HG03571 (cell line): ENCODE results near the gene ATPAF2.

Experiments
- ATAC-seq: cut with Tn5 transposase; IDR thresholded peaks from one replicate; pipeline ENCODE4 v1.9.1; 2021; ENCODE audit not compliant: unreplicated experiment

ATPAF2 gene

DNA sequence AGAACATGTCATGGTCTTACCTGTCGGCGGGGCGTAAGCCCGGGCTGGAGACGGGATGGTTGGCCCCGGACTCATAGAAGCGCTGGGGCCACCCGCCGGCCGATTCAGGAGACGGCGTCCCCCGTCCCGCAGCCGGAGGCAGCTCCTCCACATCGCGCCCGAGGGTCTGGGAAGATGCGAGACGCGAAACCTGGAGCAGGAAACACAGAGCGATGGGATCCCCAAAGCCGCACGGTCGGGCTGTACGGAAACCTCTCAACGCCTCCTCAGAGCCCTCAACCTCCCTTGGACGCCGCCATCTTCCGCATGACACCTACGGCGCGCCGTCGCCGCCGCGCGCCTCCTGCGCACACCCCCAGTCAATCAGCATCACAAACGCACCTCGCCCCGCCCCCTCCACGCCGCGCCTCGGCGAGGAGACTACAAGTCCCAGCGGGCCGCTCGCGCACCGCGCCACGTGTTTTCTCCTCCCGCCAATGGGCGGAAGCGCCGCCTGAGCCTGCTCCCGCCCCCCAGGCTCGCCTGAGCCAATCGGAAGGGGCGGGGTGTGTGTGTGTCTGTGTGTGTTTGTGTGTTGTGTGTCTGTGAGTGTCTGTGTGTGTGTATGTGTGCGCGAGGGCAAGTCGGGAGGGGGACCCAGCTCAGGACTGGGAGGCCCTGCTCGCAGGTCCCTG lies at the start of gene ATPAF2, which contains the start of gene GID4:
TSS of gene ATPAF2 (minus strand) at position 308 of the 674 bp plus-strand sequence. CDS start at position 153, 155 bp downstream.
TSS of gene GID4 (plus strand) at position 548 of the 674 bp plus-strand sequence. CDS start at position 605, 57 bp downstream.
- ATAC-seq = peak; percentile 73

DNA sequence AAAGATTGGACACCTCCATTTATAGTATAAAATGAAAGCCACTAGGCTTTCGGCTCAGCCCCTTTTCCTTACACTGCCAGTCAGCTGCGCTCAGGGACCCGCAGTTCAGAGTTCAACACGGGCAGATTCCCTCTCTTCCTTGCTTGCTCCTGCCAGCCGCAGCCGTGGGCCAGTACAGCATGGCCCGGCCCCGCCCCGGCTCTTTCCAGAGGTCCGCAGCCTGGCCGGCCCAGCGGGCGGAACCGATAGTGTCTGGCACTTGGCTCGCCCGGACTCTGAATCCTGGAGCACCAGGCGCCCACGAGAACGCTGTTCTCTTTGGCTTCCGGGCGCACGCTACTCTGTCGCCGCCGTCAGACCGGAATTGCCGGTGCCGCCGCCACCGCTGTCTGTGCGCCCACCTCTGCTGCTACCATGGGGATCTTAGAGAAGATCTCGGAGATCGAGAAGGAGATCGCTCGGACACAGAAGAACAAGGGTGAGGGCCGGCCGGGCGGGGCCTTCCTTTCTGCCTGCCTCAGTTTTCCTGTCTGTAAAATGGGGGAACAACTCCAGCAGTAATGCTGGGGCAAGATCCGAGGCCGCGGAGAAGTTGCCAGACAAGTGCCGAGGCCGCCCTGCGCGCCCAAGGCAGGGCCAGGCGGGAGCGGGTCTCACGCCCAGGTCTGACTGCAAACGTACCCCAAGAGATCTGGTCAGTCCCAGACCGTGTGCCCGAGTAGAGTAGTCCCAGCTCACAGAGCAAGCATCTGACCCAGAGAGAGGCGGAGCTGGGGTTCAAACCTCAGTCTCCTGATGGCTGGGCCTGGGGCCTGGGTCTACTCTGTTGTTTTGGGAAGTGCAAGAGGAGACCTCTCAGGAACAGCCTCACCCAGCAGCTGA lies 48.9 kb upstream of the ATPAF2 start, which contains the start of gene DRG2:
TSS of gene DRG2 (plus strand) at position 339 of the 882 bp plus-strand sequence. CDS start at position 415, 76 bp downstream.
- ATAC-seq = peak; percentile 82

DNA sequence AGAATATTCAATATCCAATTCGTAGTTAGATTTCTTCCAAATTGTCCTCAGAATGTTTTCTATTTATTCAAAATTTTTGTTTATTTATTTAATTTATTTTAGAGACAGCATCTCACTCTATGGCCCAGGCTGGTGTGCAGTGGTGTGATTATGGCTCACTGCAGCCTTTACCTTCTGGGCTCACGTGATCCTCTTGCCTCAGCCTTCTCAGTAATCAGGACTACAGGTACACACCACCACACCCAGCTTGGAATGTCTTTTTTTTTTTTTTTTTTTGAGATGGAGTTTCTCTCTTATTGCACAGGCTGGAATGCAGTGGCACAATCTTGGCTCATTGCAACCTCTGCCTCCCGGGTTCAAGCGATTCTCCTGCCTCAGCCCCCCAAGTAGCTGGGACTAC lies 45.3 kb upstream of the ATPAF2 start:
- ATAC-seq = no peak

DNA sequence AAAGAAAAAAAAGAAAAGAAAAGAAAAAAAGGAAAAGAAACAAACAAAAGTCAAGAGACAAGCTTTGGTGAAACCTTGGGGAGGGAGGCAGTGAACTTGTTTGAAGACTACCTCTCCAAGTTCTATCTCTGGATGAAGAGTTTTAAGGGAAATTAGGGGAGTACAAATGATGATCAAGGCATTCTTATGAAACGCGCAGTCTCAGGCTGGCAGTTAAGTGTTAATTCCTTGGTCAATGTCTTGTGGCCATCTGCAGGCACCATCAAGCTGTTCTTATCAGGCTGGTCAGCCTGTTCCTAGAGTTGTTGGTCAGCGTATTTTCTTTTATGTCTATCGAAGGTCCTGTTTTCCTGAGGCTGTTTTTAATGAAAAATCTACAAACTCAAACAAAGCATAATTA lies 40.6 kb upstream of the ATPAF2 start:
- ATAC-seq = no peak

DNA sequence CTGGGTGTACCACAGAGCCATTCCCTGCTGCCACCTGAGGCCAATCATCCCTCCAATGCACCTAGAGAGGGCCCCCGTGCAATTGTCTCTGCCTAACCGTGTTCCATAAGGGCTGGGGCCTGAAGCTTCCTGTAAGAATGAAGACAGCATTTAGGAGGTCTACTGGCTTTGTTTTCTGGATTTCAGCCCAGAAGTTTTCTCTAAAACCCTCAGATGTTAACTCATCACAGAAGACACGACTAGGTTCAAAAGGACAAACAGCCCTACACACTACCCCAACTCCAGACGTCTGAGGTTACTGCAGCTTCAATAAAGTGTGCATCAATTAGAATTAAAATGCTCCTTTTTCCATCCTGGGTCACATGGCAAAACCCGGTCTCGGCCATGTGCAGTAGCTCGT lies 38.0 kb upstream of the ATPAF2 start:
- ATAC-seq = no peak

DNA sequence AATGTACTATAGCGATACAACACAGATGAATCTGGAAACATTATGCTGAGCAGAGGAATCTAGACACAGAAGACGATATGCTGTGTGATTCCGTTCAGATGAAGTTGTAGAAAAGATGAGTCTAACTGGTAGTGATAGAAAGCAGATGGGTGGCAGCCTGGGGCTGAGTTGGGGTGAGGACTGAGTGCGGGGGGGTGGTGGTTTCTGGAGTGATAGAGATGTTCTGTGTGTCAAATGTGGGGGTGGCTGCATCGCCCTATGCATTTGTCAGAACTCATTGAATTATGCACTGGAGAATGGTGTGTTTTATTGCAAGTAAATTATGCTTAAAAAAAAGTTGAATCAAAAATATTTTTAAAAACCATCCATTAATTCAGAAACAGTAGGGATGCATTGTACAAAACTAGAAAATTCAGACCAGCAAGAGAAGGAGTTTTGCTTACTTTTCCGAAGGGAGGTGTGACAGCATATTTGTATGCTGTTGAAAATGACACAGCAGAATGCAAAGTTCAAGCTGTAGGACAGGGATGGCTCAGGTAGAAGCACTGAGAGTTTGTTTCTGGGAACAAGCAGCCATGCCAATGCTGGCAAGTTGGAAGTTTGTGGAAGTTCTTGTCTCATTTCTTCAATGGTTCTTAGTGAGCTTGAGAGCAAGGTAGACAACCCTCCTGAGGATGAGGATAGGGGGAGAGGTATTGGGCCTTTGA lies 35.8 kb upstream of the ATPAF2 start:
- no peak for ATAC-seq

DNA sequence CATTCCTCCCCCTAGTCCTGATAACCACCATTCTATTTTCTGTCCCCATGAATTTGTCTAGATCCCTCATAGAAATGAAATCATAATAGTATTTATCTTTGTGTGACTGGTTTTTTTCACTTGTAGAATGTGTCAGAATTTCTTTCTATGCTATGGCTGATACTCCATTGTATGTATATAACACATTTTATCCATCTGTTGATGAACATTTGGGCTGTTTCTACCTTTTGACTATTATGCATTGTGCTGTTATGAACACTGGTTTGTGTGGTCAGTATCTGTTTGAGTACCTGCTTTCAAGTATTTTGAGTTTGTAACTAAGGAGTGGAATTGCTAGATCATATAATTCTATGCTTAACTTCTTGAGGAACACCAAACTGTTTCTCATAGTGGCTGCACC lies 32.8 kb upstream of the ATPAF2 start:
- no peak for ATAC-seq

DNA sequence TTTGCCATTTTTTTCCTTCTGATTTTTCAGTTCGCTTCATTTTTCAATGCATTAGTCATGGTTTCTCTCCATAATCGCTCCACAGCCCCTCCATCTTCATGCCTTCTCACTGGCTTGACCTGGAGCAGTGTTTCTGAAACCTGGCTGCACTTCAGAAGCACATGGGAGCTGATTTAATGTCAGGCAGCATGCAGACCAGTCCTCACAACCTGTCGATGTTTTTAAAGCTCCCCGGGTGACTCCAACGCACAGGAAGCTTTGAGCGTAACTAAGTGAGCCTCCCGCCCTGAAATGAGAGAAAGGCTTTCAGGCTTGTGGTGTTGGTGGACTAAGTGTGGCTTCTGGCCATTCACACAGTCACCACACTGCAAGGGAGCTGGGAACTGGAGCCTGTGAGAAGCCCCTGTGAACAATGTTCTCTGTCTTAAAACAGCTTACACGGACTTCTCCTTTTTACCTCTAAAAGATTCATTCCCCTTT lies 31.9 kb upstream of the ATPAF2 start:
- no peak for ATAC-seq

DNA sequence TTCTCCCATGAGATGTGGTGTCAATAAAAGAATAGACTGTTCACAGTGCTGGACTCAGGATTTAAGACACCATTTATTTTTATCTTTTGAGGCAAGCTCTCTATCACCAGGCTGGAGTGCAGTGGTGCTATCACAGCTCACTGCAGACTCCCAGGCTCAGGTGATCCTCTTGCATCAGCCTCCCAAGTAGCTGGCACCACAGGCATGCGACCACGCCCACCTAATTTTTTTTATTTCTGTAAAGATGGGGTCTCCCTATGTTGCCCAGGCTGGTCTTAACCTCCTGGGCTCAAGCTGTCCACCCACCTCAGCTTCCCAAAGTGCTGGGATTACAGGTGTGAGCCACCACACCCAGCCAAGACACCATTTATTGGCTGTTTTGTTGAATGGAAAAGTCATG lies 30.1 kb upstream of the ATPAF2 start:
- no peak for ATAC-seq

DNA sequence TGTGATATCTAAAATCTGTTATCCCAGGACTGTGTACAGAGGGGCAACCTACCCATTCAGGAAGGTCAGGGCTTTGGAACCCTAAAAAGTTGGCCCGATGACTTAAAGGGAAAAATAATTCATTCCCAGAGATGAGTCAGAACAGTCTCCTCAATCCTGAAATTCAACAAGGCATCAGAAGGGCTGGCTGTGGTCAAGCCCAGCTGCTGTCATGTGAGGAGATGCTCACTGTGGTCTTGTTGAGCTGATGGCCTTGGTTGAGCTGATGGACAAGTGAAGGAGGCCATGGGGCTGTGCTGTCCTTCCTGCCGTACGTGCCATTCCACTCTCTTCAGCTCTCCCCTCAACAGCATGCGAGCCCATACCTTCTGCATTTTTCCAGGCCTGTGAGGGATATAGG lies 27.9 kb upstream of the ATPAF2 start:
- no peak for ATAC-seq

DNA sequence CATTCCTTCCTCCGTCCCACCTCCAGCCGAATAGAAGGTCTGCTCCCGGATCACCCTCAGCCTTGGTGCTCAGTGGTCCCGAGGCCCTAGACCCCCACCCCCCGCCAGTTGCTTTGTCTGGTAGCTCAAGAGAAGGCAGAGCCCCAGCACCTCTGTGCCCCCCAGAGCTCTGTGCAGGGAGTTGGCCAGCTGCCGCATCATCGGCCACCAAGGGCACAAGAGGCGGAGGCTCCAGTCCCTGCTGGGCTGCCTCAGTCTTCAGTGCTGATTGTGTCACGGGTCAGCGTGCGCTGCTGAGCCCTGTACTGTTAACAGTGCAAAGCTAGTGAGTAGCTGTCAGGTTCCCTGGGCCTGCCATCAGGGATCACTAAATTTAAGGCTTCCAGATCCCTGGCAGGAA lies 26.6 kb upstream of the ATPAF2 start:
- no peak for ATAC-seq

DNA sequence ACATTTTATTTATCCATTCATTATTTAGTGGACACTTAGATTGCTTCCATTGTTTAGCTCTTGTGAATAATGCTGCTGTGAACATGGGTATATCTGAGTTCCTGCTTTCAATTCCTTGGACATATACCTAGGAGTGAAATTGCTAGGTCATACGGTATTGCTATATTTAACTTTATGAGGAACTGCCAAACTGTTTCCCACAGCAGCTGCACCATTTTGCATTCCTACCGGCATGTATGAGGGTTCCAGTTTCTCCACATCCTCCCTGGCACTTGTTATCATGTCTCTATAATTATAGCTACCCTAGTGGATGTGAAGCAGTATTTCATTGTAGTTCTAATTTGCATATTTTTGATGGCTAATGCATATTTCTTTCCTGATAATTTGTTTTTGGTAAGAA lies 25.1 kb upstream of the ATPAF2 start:
- no peak for ATAC-seq

DNA sequence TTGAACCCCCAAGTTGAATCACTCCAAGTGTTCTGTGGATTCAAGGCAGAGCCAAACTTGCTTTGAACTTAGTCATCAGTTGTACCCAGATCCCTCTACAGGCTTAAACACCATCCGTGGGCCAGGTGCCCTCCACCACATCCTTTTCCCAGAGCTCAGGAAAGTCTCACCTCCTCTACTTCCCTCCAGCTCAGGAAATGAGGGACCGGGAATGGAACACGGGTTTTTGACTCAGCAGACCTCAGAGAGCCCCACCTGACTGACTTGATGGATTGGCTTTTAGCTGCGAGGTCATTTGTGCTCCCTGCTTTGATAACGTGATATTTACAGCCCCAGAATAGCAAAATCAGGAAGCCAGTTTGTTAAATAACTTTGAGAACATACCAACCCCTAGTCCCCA lies 20.3 kb upstream of the ATPAF2 start:
- no peak for ATAC-seq

DNA sequence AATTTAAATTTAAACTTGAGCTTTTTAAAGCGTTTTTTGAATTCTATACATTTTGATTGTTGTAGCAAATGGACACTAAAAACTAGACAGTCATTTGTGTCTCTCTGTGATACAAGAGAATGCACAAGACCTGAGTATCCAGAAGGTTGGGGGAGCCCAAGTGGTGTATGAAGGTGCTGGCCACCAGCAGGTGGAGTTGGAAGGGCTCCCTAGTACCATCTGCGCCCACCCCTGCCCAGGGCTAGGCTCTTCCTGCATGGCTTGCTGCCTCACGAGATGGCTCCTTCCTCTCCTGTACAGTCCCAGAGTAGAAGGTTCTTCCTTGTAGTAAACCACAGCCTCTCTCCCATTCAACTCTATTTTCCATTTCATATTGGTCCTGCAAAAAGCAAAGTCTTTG lies 17.2 kb upstream of the ATPAF2 start:
- no peak for ATAC-seq

DNA sequence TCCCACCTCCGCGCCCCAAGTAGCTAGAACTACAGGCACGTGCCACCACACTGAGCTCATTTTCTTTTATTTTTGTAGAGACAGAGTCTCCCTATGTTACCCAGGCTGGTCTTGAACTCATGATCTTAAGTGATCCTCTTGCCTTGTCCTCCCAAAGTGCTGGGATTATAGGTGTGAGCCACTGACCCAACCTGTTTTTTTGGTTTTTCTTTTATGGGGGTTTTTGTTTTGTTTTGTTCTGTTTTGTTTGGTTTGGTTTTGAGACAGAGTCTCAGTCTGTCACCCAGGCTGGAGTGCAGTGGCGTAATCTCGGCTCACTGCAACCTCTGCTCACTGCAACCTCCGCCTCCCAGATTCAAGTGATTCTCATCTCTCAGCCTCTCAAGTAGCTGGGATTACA lies 16.6 kb upstream of the ATPAF2 start:
- ATAC-seq = no peak

DNA sequence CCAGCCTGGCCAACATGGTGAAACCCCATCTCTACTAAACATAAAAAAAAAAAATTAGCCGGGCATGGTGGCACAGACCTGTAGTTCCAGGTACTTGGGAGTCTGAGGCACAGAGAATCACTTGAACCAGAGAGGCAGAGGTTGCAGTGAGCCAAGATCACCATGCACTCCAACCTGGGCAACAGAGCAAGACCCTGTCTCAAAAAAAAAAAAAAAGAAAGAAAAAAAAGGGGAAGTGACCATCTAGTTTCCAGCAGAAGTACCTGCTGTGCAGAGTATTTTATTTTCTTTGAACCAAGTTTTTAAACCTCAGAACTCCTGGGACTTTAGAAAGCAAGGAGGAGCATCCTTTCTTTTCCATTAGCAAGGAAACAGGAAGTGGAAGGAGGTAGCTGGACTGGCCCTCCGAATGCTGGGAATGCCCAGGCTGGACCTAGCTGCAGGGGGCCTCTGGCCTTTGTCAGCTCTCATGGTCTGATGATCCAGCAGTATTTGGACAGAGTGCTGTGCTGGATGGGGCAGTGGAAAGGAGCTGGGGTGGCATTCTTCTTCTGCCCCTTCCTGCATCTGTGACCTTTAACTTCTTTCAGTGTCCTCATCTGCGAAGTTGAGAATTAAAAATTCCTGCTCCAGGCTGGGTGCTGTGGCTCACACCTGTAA lies 6.9 kb upstream of the ATPAF2 start:
- no peak for ATAC-seq

DNA sequence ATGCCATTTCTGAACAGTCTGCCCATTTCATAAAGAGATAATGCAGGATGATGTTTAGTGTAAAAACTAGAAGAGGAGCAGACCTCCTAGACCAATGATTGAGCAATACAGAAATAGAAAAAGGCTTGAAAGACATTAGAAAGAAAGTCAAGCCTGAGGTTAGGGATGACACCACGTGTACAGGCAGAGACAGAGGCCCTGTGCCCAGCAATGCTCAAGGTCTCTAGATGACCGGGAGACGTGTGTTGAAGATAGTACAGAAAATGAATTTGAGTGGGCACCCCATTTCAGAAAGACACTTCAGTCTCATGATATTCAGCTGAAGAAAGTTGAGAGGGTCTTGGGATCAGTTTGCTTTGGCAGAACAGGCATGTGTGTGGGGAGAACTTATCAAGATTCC lies 5.6 kb upstream of the ATPAF2 start:
- no peak for ATAC-seq

DNA sequence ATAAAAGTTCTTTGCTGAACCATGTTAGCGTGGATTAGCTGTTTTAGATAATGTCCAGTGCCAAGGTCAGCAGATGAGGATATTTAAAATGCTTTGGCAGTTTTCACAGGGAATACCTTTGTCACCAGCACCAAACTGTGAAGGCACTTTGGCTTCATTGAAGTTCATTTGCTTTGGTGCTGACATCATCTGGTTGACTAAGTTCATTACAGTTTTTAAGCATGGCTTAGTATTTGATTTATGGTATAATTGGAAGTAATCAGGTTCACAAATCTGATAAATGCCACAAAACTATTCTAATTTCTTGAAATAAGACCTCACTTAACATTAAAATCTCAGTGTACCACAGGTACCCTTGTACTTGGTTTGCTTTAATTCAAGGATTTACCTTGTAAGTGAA lies 4.5 kb upstream of the ATPAF2 start:
- ATAC-seq = no peak

DNA sequence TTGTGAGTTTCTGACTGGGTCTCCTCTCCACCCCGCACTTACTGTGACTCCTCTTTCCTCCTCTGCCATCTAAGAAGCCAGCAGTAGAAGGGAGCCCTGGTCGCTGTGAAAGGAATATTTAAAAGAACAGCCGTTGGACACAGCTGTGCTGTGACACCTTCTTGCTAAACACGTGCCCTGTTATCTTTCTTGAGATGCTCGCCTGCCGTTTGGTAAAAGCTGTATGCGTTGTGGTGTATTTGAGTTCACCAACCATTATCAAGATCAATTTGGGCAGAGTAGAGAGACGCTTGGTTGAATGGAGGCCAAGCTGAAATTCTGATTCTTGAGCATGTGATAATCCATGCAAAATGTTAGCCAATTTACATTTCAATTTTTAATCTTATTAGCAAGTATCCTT lies 4.0 kb upstream of the ATPAF2 start:
- ATAC-seq = no peak

DNA sequence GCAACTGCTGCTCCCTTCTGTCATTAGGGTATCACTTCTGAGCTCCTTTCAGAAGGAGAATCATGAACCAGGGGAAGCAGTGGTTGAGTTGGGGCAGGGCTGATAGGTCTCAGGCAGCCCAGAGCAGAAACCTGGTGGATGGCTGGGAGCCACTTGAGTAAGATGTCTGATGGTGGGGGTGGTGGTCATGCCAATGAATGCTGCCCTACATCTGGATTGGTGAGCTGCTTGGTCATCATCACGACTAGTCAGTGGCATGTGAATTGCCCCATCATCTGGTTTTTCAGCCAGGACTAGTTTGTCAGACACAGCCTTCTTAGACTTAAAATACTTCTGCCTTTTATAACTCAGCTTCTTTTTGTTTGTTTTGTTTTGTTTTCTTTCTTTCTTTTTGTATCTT lies 2.8 kb upstream of the ATPAF2 start:
- ATAC-seq = no peak
